ENCODE data around the gene SPATA31E1.

SPATA31E1 gene

GRCh38 chr9:87863882-87864465 lies 18.7 kb upstream of the SPATA31E1 start:
- no peak for DNase-seq

GRCh38 chr9:87864915-87865314 lies 17.8 kb upstream of the SPATA31E1 start:
- DNase-seq, result no peak

- no peak for DNase-seq
Observed at GRCh38 chr9:87865626-87866025, 17.1 kb upstream of the SPATA31E1 start.

- DNase-seq, result no peak
Observed at GRCh38 chr9:87867391-87867790, 15.3 kb upstream of the SPATA31E1 start.

- DNase-seq, result no peak
Observed at GRCh38 chr9:87868175-87868574, 14.5 kb upstream of the SPATA31E1 start.

- no peak for DNase-seq
Observed at GRCh38 chr9:87868635-87869034, 14.0 kb upstream of the SPATA31E1 start.

GRCh38 chr9:87869082-87869481 lies 13.6 kb upstream of the SPATA31E1 start:
- DNase-seq, result no peak

- DNase-seq, result no peak
Observed at GRCh38 chr9:87871425-87872078, 11.1 kb upstream of the SPATA31E1 start.

- DNase-seq, result no peak
Observed at GRCh38 chr9:87872079-87872624, 10.5 kb upstream of the SPATA31E1 start.

GRCh38 chr9:87873607-87874303 lies 8.9 kb upstream of the SPATA31E1 start:
- DNase-seq, result no peak

GRCh38 chr9:87874304-87874623 lies 8.4 kb upstream of the SPATA31E1 start:
- no peak for DNase-seq

- DNase-seq, result no peak
Observed at GRCh38 chr9:87875060-87875459, 7.6 kb upstream of the SPATA31E1 start.

GRCh38 chr9:87875831-87876545 lies 6.7 kb upstream of the SPATA31E1 start:
- no peak for DNase-seq

GRCh38 chr9:87876708-87877107 lies 6.0 kb upstream of the SPATA31E1 start:
- DNase-seq, result no peak

- DNase-seq, result no peak
Observed at GRCh38 chr9:87878989-87879511, 3.6 kb upstream of the SPATA31E1 start.

GRCh38 chr9:87880116-87880515 lies 2.6 kb upstream of the SPATA31E1 start:
- no peak for DNase-seq

GRCh38 chr9:87880683-87881082 lies 2.0 kb upstream of the SPATA31E1 start:
- no peak for DNase-seq

- no peak for DNase-seq
Observed at GRCh38 chr9:87883274-87883673, 597 bp downstream of the SPATA31E1 start.

- DNase-seq, result no peak
Observed at GRCh38 chr9:87883990-87884389, 1.3 kb downstream of the SPATA31E1 start.

- no peak for DNase-seq
Observed at GRCh38 chr9:87884578-87885459, 2.1 kb downstream of the SPATA31E1 start.

GRCh38 chr9:87885484-87886189 lies 3.0 kb downstream of the SPATA31E1 start:
- DNase-seq, result no peak
